Body of pancreas (tissue), 4 donors: ENCODE measurements around the gene GRK6.

Source experiments
- CTCF ChIP-seq, 7 experiments: fragments of 450-650 bp in 4 of 7; fragments of 200-600 bp in 3 of 7; sonication (generic) in 3 of 7; IDR thresholded peaks; one replicate each; pipeline ENCODE4 v1.5.1; 2016 to 2019; ENCODE audit warnings: antibody characterized with exemption in 7 of 7
- POLR2A ChIP-seq, 3 donors: fragments of 450-650 bp; IDR thresholded peaks; one replicate each; pipeline ENCODE4 v1.6.1; 2016; ENCODE audit warnings: antibody characterized with exemption in 3 of 3, mild to moderate bottlenecking in 2 of 3

DNA sequence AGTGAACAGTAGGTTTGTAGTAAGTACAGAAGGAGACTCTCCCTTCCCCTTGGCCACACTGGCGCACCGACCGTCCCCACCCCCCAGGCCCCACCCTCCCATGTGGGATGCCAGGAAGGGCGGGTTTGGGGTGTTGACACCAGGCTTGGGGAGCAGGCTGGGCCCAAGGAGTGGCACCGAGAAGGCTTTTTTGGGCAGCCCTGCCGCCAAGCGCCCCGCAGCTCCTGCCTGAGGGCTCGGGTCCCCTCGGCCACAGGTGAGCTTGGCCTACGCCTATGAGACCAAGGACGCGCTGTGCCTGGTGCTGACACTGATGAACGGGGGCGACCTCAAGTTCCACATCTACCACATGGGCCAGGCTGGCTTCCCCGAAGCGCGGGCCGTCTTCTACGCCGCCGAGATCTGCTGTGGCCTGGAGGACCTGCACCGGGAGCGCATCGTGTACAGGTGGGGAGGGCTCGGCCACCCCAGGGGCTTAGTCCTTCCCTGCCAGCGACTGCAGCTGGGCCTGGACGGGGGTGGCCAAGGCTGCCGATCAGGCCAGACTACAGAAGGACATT, 7.3 kb downstream of the GRK6 start:
- TF ChIP-seq CTCF (IDR thresholded peaks at IDR 0.05) = no peak
- TF ChIP-seq POLR2A (IDR thresholded peaks at IDR 0.05) = no peak
